HG03439 (cell line): ENCODE measurements around the gene PIK3AP1.
A peak's percentile ranks its signal among the peaks of the same experiment; 100 is the strongest.

Source experiments
- ATAC-seq: cut with Tn5 transposase; IDR thresholded peaks from one replicate; pipeline ENCODE4 v1.9.1; 2021; ENCODE audit warnings: mild to moderate bottlenecking, moderate library complexity; ENCODE audit not compliant: unreplicated experiment

Gene PIK3AP1

GRCh38 chr10:96618653-96619052, 101.7 kb downstream of the PIK3AP1 start:
- no peak for ATAC-seq

GRCh38 chr10:96616961-96617360, 103.4 kb downstream of the PIK3AP1 start:
- ATAC-seq, result no peak

GRCh38 chr10:96614515-96614914, 105.8 kb downstream of the PIK3AP1 start:
- ATAC-seq, result no peak

GRCh38 chr10:96613576-96613975, 106.7 kb downstream of the PIK3AP1 start:
- ATAC-seq, result no peak

- ATAC-seq, result no peak
These were observed 108.1 kb downstream of the PIK3AP1 start for GRCh38 chr10:96612055-96612830.

GRCh38 chr10:96610817-96611216, 109.5 kb downstream of the PIK3AP1 start:
- no peak for ATAC-seq

- ATAC-seq, result no peak
These were observed 110.8 kb downstream of the PIK3AP1 start for GRCh38 chr10:96609510-96609909.

GRCh38 chr10:96608805-96609204, 111.5 kb downstream of the PIK3AP1 start:
- ATAC-seq, result no peak

GRCh38 chr10:96608262-96608661, 112.1 kb downstream of the PIK3AP1 start:
- no peak for ATAC-seq

- no peak for ATAC-seq
These were observed 113.4 kb downstream of the PIK3AP1 start for GRCh38 chr10:96606946-96607345.

- ATAC-seq, result no peak
These were observed 114.1 kb downstream of the PIK3AP1 start for GRCh38 chr10:96606216-96606615.

- no peak for ATAC-seq
These were observed 120.0 kb downstream of the PIK3AP1 start for GRCh38 chr10:96600337-96600736.

GRCh38 chr10:96598846-96599245, 121.5 kb downstream of the PIK3AP1 start:
- ATAC-seq, result no peak

GRCh38 chr10:96596422-96597407, 123.6 kb downstream of the PIK3AP1 start:
- no peak for ATAC-seq

GRCh38 chr10:96595741-96596140, 124.6 kb downstream of the PIK3AP1 start:
- no peak for ATAC-seq

- no peak for ATAC-seq
These were observed 128.4 kb downstream of the PIK3AP1 start for GRCh38 chr10:96591946-96592345.

GRCh38 chr10:96588616-96589419, 131.5 kb downstream of the PIK3AP1 start:
- no peak for ATAC-seq

- ATAC-seq, result no peak
These were observed 132.2 kb downstream of the PIK3AP1 start for GRCh38 chr10:96588060-96588554.

GRCh38 chr10:96587264-96588059, 132.9 kb downstream of the PIK3AP1 start:
- ATAC-seq, result peak; percentile 12
